GM23338 (cell line): ENCODE data around the gene SORBS2. TPM values are rescaled to one million over a fixed set of nuclear protein-coding genes. Genes with fewer than 3 reads are reported as not detected.

Source experiments
- ATAC-seq: fragments of 200-7000 bp; cut with Tn5 transposase; 3 replicates; pipeline ENCODE4 v1.9.1; 2020
- DNase-seq: peaks from one replicate; pipeline ENCODE4 v3.0.0-alpha.2; 2015; ENCODE audit warnings: low spot score
- H2AFZ ChIP-seq: fragments of 200-600 bp; sonication (generic); 2 replicates; pipeline ENCODE4 v1.8.0; 2016; ENCODE audit warnings: antibody characterized with exemption, mild to moderate bottlenecking, moderate library complexity
- H3F3A ChIP-seq: fragments of 200-600 bp; sonication (generic); replicated peaks from 2 replicates; pipeline ENCODE4 v1.8.0; 2017; ENCODE audit warnings: antibody characterized with exemption, mixed run types, low read depth
- H3K27ac ChIP-seq: fragments of 200-600 bp; sonication (generic); 2 replicates; pipeline ENCODE4 v1.6.1; 2016; ENCODE audit warnings: low read depth
- H3K27me3 ChIP-seq: fragments of 200-600 bp; sonication (generic); 2 replicates; pipeline ENCODE4 v1.8.0; 2016; ENCODE audit warnings: mild to moderate bottlenecking, mixed run types, moderate library complexity; ENCODE audit not compliant: insufficient read depth
- H3K36me3 ChIP-seq: fragments of 200-600 bp; sonication (generic); 2 replicates; pipeline ENCODE4 v1.8.0; 2016; ENCODE audit warnings: mild to moderate bottlenecking; ENCODE audit not compliant: insufficient read depth
- H3K4me1 ChIP-seq: fragments of 200-600 bp; sonication (generic); 2 replicates; pipeline ENCODE4 v1.8.0; 2016; ENCODE audit warnings: mild to moderate bottlenecking, moderate library complexity; ENCODE audit not compliant: insufficient read depth
- H3K4me2 ChIP-seq: fragments of 200-600 bp; sonication (generic); 2 replicates; pipeline ENCODE4 v1.7.1; 2017; ENCODE audit warnings: mixed run types
- H3K4me3 ChIP-seq: fragments of 200-600 bp; sonication (generic); 2 replicates; pipeline ENCODE4 v1.6.1; 2016; ENCODE audit warnings: mixed run types
- H3K79me2 ChIP-seq: fragments of 200-600 bp; sonication (generic); replicated peaks from 2 replicates; pipeline ENCODE4 v1.8.0; 2017; ENCODE audit warnings: mild to moderate bottlenecking; ENCODE audit not compliant: insufficient read depth
- H3K9me2 ChIP-seq: fragments of 200-600 bp; sonication (generic); 2 replicates; pipeline ENCODE4 v1.8.0; 2017; ENCODE audit not compliant: insufficient read depth
- H4K20me1 ChIP-seq: fragments of 200-600 bp; sonication (generic); replicated peaks from 2 replicates; pipeline ENCODE4 v1.8.0; 2017; ENCODE audit warnings: mild to moderate bottlenecking; ENCODE audit not compliant: insufficient read depth
- H3K27ac Mint-ChIP-seq: 2 replicates; pipeline ENCODE4 v1.8.0; 2020; ENCODE audit warnings: inconsistent platforms, mild to moderate bottlenecking, moderate library complexity, mixed read lengths
- H3K27me3 Mint-ChIP-seq: 3 replicates; pipeline ENCODE4 v1.8.0; 2022; ENCODE audit warnings: low read depth, mild to moderate bottlenecking, moderate library complexity, mixed read lengths, inconsistent platforms; ENCODE audit not compliant: insufficient read depth, poor library complexity
- H3K36me3 Mint-ChIP-seq: 3 replicates; pipeline ENCODE4 v1.8.0; 2021; ENCODE audit warnings: low read depth, mild to moderate bottlenecking, inconsistent platforms, moderate library complexity, mixed read lengths
- H3K4me1 Mint-ChIP-seq: 3 replicates; pipeline ENCODE4 v1.8.0; 2020; ENCODE audit warnings: mild to moderate bottlenecking, inconsistent platforms, mixed read lengths
- H3K4me3 Mint-ChIP-seq: 3 replicates; pipeline ENCODE4 v1.8.0; 2021; ENCODE audit warnings: moderate library complexity, mild to moderate bottlenecking, inconsistent platforms, mixed read lengths
- H3K9me3 Mint-ChIP-seq: 3 replicates; pipeline ENCODE4 v1.8.0; 2020; ENCODE audit warnings: moderate library complexity, mild to moderate bottlenecking, inconsistent platforms, mixed read lengths
- CREB1 ChIP-seq: fragments of 250-450 bp; sonication (Bioruptor Pico); IDR thresholded peaks from 2 replicates; pipeline ENCODE4 v1.5.0; 2020; ENCODE audit warnings: low read depth, mild to moderate bottlenecking, moderate library complexity
- ETS1 ChIP-seq: IDR thresholded peaks from 2 replicates; pipeline ENCODE4 v1.6.1; 2016; ENCODE audit warnings: antibody characterized with exemption
- EZH2phosphoT487 ChIP-seq: fragments of 200-600 bp; sonication (generic); IDR thresholded peaks from one replicate; pipeline ENCODE4 v1.8.1; 2018; ENCODE audit warnings: antibody characterized with exemption; ENCODE audit not compliant: unreplicated experiment
- JUNB ChIP-seq: IDR thresholded peaks from one replicate; pipeline ENCODE4 v1.6.1; 2016; ENCODE audit warnings: antibody characterized with exemption; ENCODE audit not compliant: unreplicated experiment
- NANOG ChIP-seq: IDR thresholded peaks from 2 replicates; pipeline ENCODE4 v1.6.1; 2016; ENCODE audit warnings: antibody characterized with exemption, borderline replicate concordance
- POLR2AphosphoS5 ChIP-seq: IDR thresholded peaks from 2 replicates; pipeline ENCODE4 v1.6.1; 2016; ENCODE audit warnings: antibody characterized with exemption, low read depth
- REST ChIP-seq: IDR thresholded peaks from one replicate; pipeline ENCODE4 v1.6.1; 2018; ENCODE audit warnings: antibody characterized with exemption; ENCODE audit not compliant: unreplicated experiment
- STAT1 ChIP-seq: IDR thresholded peaks from one replicate; pipeline ENCODE4 v1.6.1; 2016; ENCODE audit warnings: antibody characterized with exemption; ENCODE audit not compliant: unreplicated experiment
- ZNF114 ChIP-seq: fragments of 250-450 bp; sonication (Bioruptor Pico); IDR thresholded peaks from 2 replicates; pipeline ENCODE4 v1.5.0; 2020; ENCODE audit warnings: mild to moderate bottlenecking, moderate library complexity
- ZNF331 ChIP-seq: fragments of 250-450 bp; sonication (Bioruptor Pico); IDR thresholded peaks from 2 replicates; pipeline ENCODE4 v1.5.0; 2020; ENCODE audit warnings: low read depth, mild to moderate bottlenecking, moderate library complexity
- polyA plus RNA-seq: library from polyadenylated mRNA; unstranded; fragments of >200 nt; fragmentation: Nextera tagmentation; extraction: Ambion mirVana; gene quantifications from 2 replicates; pipeline ENCODE4 v1.2.1, GENCODE V29; 2016
- total RNA-seq: library from RNA; depleted of rRNA; stranded (reverse); fragments of >200 nt; shearing (Covaris generic); gene quantifications from 2 replicates; pipeline ENCODE4 v1.2.3, GENCODE V29; 2014

The SORBS2 gene
- total and polyA plus RNA-seq, 2 experiments from 2014 or later, result 17.8 to 27.6 TPM

DNA sequence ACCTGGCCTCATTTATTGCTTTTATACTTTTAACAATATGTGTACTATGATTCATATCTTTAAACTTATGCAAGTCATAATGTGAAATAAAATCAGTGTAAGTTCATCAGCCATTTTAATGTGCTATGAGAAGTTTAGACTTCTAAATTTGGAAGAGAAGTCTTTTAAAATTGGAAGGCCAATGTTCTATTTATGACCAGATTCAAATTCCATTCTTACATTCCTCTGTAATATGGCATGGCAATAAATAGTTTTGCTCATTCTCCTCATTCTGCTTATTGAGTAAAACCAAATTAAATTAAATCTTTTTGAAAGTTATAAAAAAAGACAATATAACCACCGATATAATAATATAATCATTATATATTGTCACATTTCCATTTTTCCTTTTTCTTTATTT, 126.2 kb downstream of the SORBS2 start:
- Histone ChIP-seq H3F3A (no peaks in the 10 kb centered on the region), H4K20me1 (no peaks in the 10 kb centered on the region), H3K4me1 (no peaks in the 10 kb centered on the region), H3K4me2 (no peak overlapping the region), H3K4me3 (no peak overlapping the region), H3K27ac (no peak overlapping the region), H3K36me3 (no peaks in the 10 kb centered on the region), H2AFZ (no peak overlapping the region), H3K27me3 (no peaks in the 10 kb centered on the region), H3K79me2 (no peaks in the 10 kb centered on the region), H3K9me2 (no peaks in the 10 kb centered on the region)
- Mint-ChIP-seq H3K4me3 (no peak overlapping the region), H3K27me3 (no peaks in the 10 kb centered on the region), H3K9me3 (no peaks in the 10 kb centered on the region), H3K27ac (no peak overlapping the region), H3K36me3 (no peaks in the 10 kb centered on the region), H3K4me1 (peaks cover 8% of the 10 kb centered on the region)
- DNase-seq, result no peak
- TF ChIP-seq ZNF331 (CRISPR knock-in tag) (no peak), STAT1 (no peak)
- ATAC-seq, result no peak

DNA sequence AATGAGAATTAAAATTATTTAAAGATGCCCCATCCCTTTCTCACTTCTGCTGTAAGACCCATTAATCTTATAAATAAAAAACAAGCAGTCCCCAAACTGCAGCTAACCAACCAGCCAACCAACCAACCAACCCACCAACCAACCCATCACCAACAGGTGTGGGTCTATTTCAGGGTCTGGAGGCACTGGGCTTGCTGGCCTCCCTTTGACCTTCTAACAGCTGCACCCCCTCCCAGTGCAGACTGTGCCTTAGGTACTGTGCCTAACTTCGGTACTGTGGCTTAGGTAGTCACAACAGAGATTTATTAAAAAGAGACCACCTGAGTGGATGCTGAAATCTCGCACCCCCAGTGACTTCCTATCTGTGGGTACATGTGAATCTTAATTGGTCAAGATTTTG, 128.1 kb downstream of the SORBS2 start:
- no peak overlapping the region for H2AFZ ChIP-seq
- H3K4me3 Mint-ChIP-seq, result no peak overlapping the region
- no peaks in the 10 kb centered on the region for H3K36me3 ChIP-seq
- H3K4me3 ChIP-seq, result no peak overlapping the region
- H3K79me2 ChIP-seq, result no peaks in the 10 kb centered on the region
- TF ChIP-seq JUNB (no peak), ZNF114 (no peak), REST (no peak), ZNF331 (CRISPR knock-in tag) (no peak), ETS1 (no peak)
- no peaks in the 10 kb centered on the region for H3K27me3 Mint-ChIP-seq
- no peak overlapping the region for H3K27ac ChIP-seq
- H4K20me1 ChIP-seq, result no peaks in the 10 kb centered on the region
- no peaks in the 10 kb centered on the region for H3K36me3 Mint-ChIP-seq
- no peak overlapping the region for H3K27ac Mint-ChIP-seq
- H3K9me2 ChIP-seq, result no peaks in the 10 kb centered on the region
- H3K4me1 ChIP-seq, result no peaks in the 10 kb centered on the region
- H3K4me2 ChIP-seq, result no peak overlapping the region
- H3F3A ChIP-seq, result no peaks in the 10 kb centered on the region
- no peaks in the 10 kb centered on the region for H3K9me3 Mint-ChIP-seq
- H3K27me3 ChIP-seq, result no peaks in the 10 kb centered on the region
- DNase-seq (no peak), ATAC-seq (no peak)
- H3K4me1 Mint-ChIP-seq, result peaks cover 11% of the 10 kb centered on the region

GRCh38 chr4:185683222-185683621, 128.8 kb downstream of the SORBS2 start:
- no peak overlapping the region for H3K4me3 ChIP-seq
- no peak overlapping the region for H3K4me2 ChIP-seq
- no peaks in the 10 kb centered on the region for H3K4me1 ChIP-seq
- H3K79me2 ChIP-seq, result no peaks in the 10 kb centered on the region
- DNase-seq (no peak), ATAC-seq (no peak)
- peaks cover 11% of the 10 kb centered on the region for H3K4me1 Mint-ChIP-seq
- no peaks in the 10 kb centered on the region for H3K9me2 ChIP-seq
- H3K36me3 Mint-ChIP-seq, result no peaks in the 10 kb centered on the region
- H3K27me3 Mint-ChIP-seq, result no peaks in the 10 kb centered on the region
- H3K9me3 Mint-ChIP-seq, result no peaks in the 10 kb centered on the region
- no peak overlapping the region for H3K4me3 Mint-ChIP-seq
- H2AFZ ChIP-seq, result no peak overlapping the region
- no peaks in the 10 kb centered on the region for H3F3A ChIP-seq
- H3K27ac Mint-ChIP-seq, result no peak overlapping the region
- H3K27ac ChIP-seq, result no peak overlapping the region
- no peaks in the 10 kb centered on the region for H4K20me1 ChIP-seq
- H3K36me3 ChIP-seq, result no peaks in the 10 kb centered on the region
- H3K27me3 ChIP-seq, result no peaks in the 10 kb centered on the region
- TF ChIP-seq NANOG (no peak), REST (no peak), CREB1 (CRISPR knock-in tag) (no peak), STAT1 (no peak), ZNF114 (no peak), EZH2phosphoT487 (no peak), ZNF331 (CRISPR knock-in tag) (no peak), POLR2AphosphoS5 (no peak), ETS1 (no peak)
